Panc1 (cell line): ENCODE results near the gene ZNF385C. TPM values are rescaled to one million over a fixed set of nuclear protein-coding genes. Genes with fewer than 3 reads are reported as not detected.

ENCODE experiments used
- ATAC-seq: fragments of 200-7000 bp; cut with Tn5 transposase; 2 replicates; pipeline ENCODE4 v1.9.1; 2020; ENCODE audit warnings: mild to moderate bottlenecking, moderate library complexity
- BruUV-seq: library from RNA; stranded (reverse); fragments of 400-500 nt; replicated peaks from 2 replicates; lab custom pipeline; 2021; lab: Mats Ljungman, UMichigan
- CTCF ChIA-PET: fragments of 300-600 bp; sonication (Branson Sonifier 250); formaldehyde crosslinking; loops from one replicate; lab custom pipeline; 2022; ENCODE audit warnings: antibody characterized with exemption; lab: Charles Lee
- POLR2A ChIA-PET: fragments of 300-600 bp; sonication (Branson Sonifier 250); formaldehyde crosslinking; loops from one replicate; lab custom pipeline; 2022; ENCODE audit warnings: antibody characterized with exemption; lab: Charles Lee
- DNase-seq: peaks from one replicate; pipeline ENCODE4 v3.0.0-alpha.2; 2010; ENCODE audit warnings: low read depth, low spot score
- H3K27ac ChIP-seq: 2 replicates; pipeline ENCODE4 v1.5.1; 2011; ENCODE audit warnings: mild to moderate bottlenecking, low read length, inconsistent platforms
- H3K27me3 ChIP-seq: fragments of 200-500 bp; sonication (Bioruptor generic); 2 replicates; pipeline ENCODE4 v1.6.0; 2014; ENCODE audit warnings: low read length, inconsistent platforms; ENCODE audit not compliant: control insufficient read depth, insufficient read depth
- H3K36me3 ChIP-seq: fragments of 200-500 bp; sonication (Bioruptor generic); 2 replicates; pipeline ENCODE4 v1.5.1; 2014; ENCODE audit warnings: inconsistent platforms, mild to moderate bottlenecking, low read length, moderate library complexity; ENCODE audit not compliant: control insufficient read depth, insufficient read depth
- H3K4me1 ChIP-seq: 2 replicates; pipeline ENCODE4 v1.5.1; 2011; ENCODE audit warnings: inconsistent platforms, mild to moderate bottlenecking, low read length, moderate library complexity; ENCODE audit not compliant: control insufficient read depth, insufficient read depth
- H3K4me3 ChIP-seq, 2 experiments: 2 replicates each; pipeline ENCODE4 v1.5.1; 2011 to 2012; ENCODE audit warnings: low read depth in 2 of 2, low read length in 2 of 2, mild to moderate bottlenecking in 2 of 2, inconsistent platforms in 1 of 2, moderate library complexity in 1 of 2
- H3K9me3 ChIP-seq: fragments of 200-500 bp; sonication (Bioruptor generic); 2 replicates; pipeline ENCODE4 v1.5.1; 2014; ENCODE audit warnings: low read depth, mild to moderate bottlenecking, inconsistent platforms, low read length, moderate library complexity; ENCODE audit not compliant: control insufficient read depth, insufficient read depth
- CTCF ChIP-seq: fragments of 450-650 bp; IDR thresholded peaks from 2 replicates; pipeline ENCODE4 v1.5.1; 2017; ENCODE audit warnings: mild to moderate bottlenecking
- POLR2AphosphoS5 ChIP-seq: IDR thresholded peaks from 2 replicates; pipeline ENCODE4 v1.6.1; 2012; ENCODE audit warnings: mild to moderate bottlenecking, low read depth, low read length, moderate library complexity
- REST ChIP-seq, 2 experiments: IDR thresholded peaks; 2 replicates each; pipeline ENCODE4 v1.6.1; 2011 to 2012; ENCODE audit warnings: low read depth in 2 of 2, control low read depth in 1 of 2, low read length in 1 of 2, mild to moderate bottlenecking in 1 of 2, moderate library complexity in 1 of 2; ENCODE audit not compliant: insufficient read depth in 1 of 2
- SIN3A ChIP-seq: IDR thresholded peaks from 2 replicates; pipeline ENCODE4 v1.6.1; 2012; ENCODE audit warnings: low read depth, mild to moderate bottlenecking, low read length, moderate library complexity, borderline replicate concordance; ENCODE audit not compliant: insufficient read depth
- TCF7L2 ChIP-seq: IDR thresholded peaks from 2 replicates; pipeline ENCODE4 v1.6.1; 2011; ENCODE audit warnings: mild to moderate bottlenecking, low read depth, low read length, inconsistent platforms
- in situ Hi-C: cut with HindIII; loops from 2 replicates; pipeline ENCODE4 v1.10.0; 2016; ENCODE audit warnings: low sequenced_read_pairs, low pct_unique_long_range_greater_than_20kb
- intact Hi-C: fragments of 100-400 bp; cut with micrococcal nuclease; formaldehyde crosslinking; loops from one replicate; pipeline ENCODE4 v1.10.0; 2022; ENCODE audit not compliant: unreplicated experiment
- total RNA-seq: library from RNA; stranded (reverse); gene quantifications from one replicate; pipeline ENCODE4 v1.2.1, GENCODE V29; 2021; ENCODE audit not compliant: unreplicated experiment

The ZNF385C gene
- total RNA-seq, 1 experiment from 2014 or later, result 0.21 TPM

DNA sequence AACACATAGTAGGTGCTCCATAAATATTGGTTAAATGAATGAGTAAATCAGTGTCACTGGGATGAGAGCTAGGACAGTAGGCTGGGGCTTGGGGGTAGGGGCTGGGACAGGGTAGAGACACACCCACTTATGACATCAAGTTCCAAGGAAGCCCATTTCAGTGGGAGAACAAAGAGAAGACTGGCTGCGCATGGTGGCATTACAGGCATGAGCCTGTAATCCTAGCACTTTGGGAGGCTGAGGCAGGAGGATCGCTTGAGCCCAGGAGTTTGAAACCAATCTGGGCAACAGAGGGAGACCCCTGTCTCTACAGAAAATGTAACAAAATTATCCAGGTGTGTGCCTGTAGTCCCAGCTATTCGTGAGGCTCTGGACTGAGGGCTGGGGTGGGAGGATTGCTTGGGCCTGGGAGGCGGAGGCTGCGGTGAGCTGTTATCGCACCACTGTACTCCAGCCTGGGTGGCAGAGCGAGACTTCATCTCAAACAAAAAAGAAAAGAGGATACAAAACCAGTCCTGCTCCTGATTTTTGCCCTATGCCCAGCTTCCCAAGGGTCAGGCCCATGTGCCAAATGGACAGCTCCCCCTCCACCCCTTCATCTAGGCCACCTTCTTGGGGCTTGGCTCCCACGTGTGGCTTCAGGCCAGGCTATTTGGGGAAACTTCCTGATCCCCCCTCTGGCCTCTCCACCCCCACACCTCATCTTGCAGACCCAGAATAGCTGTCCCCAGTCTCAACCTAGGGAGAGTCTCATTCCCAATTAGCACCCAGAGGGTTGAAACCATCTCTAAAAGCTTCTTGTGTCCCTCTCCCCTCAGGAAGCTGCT lies 7.1 kb downstream of the ZNF385C start:
- ChIA-PET CTCF (no interaction called here), POLR2A (no interaction called here)
- in situ Hi-C loops (no loop called here), intact Hi-C loops (no loop called here)
- ATAC-seq (no peak), DNase-seq (no peak)
- H3K27me3 ChIP-seq, result no peaks in the 10 kb centered on the region
- TF ChIP-seq TCF7L2, result no peak
- no peak for TF ChIP-seq CTCF
- TF ChIP-seq REST (IDR thresholded peaks at IDR 0.05; ENCODE audit: insufficient read depth in 1 of 2, low read depth in 2 of 2, low read length in 1 of 2), result no peak
- TF ChIP-seq POLR2AphosphoS5, result no peak
- TF ChIP-seq SIN3A, result no peak
- H3K4me1 ChIP-seq, result no peaks in the 10 kb centered on the region
- no peaks in the 10 kb centered on the region for H3K36me3 ChIP-seq
- H3K4me3 ChIP-seq, result no peak overlapping the region
- BruUV-seq, result no TSS peak
- H3K27ac ChIP-seq, result no peak overlapping the region
- no peaks in the 10 kb centered on the region for H3K9me3 ChIP-seq

GRCh38 chr17:42088736-42089135 lies 9.5 kb downstream of the ZNF385C start:
- no peaks in the 10 kb centered on the region for H3K4me1 ChIP-seq
- no peaks in the 10 kb centered on the region for H3K27me3 ChIP-seq
- intact Hi-C loops (no loop called here), in situ Hi-C loops (no loop called here)
- no peak for DNase-seq
- CTCF ChIA-PET, result no interaction called here
- no peaks in the 10 kb centered on the region for H3K9me3 ChIP-seq
- no TSS peak for BruUV-seq
- TF ChIP-seq TCF7L2 (no peak), SIN3A (no peak), CTCF (no peak), REST (IDR thresholded peaks at IDR 0.05; ENCODE audit: insufficient read depth in 1 of 2, low read depth in 2 of 2, low read length in 1 of 2) (no peak), POLR2AphosphoS5 (no peak)
- no peaks in the 10 kb centered on the region for H3K36me3 ChIP-seq
- no peak overlapping the region for H3K27ac ChIP-seq
- H3K4me3 ChIP-seq, result no peak overlapping the region
- no peak for ATAC-seq
- POLR2A ChIA-PET, result interaction anchor here (0.6 kb wide), 1 partner anchor 32 kb away, joined by 3 read pairs; the partner anchor contains the start of gene KAT2A
